GM12874 (cell line): Measurements from ENCODE around the gene STAG1.

ENCODE experiments used
- TF ChIP-seq, protein P1 (sequence below): IDR thresholded peaks from 2 replicates; pipeline ENCODE4 v1.5.1; 2011; ENCODE audit warnings: low read depth, mild to moderate bottlenecking, control low read depth, low read length, moderate library complexity; ENCODE audit not compliant: insufficient read depth

Gene STAG1

DNA sequence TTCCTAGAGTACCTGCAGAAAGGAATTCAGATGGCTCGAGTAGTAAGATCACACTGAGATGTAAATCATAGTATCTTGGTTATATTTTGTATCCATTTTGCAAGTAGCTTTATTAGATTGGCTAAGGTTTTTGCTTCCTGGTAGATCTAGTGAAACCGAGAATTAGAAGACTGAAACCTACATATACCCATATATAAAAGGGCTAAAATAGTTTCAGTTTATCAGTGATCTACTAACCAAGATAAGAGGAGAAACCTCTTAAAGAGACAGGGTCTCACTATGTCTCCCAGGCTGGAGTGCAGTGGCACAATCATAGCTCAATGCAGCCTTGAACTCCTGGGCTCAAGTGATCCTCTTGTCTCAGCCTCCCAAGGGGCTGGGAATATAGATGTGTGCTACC is 366.7 kb downstream of the STAG1 start:
- TF ChIP-seq, protein P1, sequence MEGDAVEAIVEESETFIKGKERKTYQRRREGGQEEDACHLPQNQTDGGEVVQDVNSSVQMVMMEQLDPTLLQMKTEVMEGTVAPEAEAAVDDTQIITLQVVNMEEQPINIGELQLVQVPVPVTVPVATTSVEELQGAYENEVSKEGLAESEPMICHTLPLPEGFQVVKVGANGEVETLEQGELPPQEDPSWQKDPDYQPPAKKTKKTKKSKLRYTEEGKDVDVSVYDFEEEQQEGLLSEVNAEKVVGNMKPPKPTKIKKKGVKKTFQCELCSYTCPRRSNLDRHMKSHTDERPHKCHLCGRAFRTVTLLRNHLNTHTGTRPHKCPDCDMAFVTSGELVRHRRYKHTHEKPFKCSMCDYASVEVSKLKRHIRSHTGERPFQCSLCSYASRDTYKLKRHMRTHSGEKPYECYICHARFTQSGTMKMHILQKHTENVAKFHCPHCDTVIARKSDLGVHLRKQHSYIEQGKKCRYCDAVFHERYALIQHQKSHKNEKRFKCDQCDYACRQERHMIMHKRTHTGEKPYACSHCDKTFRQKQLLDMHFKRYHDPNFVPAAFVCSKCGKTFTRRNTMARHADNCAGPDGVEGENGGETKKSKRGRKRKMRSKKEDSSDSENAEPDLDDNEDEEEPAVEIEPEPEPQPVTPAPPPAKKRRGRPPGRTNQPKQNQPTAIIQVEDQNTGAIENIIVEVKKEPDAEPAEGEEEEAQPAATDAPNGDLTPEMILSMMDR = no peak

DNA sequence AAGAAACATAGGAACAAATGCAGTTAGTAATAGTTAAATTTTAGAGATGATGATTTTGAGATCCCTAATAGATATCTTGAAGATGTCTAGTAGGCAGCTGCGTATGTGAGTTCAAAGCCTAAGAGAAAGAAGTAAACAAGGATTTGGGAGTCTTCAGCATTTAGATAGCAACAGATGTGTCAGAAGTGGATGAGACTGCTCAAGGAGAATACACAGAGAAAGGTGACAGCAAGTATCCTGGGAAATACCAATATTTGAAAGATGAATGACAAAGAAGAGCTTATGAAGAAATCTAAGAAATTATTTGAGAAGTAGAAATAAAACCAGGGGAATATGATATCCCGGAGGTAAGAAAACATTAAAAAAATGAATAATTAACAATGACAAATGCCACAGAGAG is 371.1 kb downstream of the STAG1 start:
- TF ChIP-seq, protein P1 = no peak

DNA sequence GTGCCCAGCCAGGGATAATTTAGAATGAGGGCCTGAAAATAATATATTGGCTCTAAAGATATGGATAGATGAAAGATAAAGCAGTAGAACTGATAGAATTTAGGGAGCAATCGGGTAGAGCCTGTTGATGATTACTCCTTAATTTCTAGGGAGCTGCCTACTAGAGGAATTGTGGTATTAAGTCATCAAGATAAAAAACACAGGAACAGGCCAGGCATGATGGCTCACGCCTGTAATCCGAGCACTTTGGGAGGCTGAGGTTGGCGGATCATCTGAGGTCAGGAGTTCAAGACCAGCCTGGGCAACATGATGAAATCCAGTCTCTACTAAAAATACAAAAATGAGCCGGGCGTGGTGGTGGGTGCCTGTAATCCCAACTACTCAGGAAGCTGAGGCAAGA is 371.6 kb downstream of the STAG1 start:
- TF ChIP-seq, protein P1 = no peak

DNA sequence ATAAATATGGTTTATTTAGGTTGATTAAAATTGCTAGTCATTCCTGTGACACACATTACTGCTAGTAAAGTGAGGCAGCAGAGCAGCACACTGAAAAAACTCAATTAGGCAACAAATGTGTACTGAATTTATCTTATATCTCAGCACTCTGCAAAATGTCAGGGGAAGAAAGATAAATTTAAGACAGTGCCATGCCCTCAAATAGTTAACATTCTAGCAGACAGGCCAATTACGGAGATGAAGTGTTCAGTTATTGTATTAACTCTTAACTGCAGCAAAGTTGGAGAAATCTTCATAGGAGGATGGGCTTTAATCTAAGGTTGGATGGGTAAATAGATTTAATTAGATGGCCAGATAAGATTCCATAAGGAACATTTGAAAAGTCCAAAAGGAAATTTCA is 374.2 kb downstream of the STAG1 start:
- TF ChIP-seq, protein P1 = no peak

DNA sequence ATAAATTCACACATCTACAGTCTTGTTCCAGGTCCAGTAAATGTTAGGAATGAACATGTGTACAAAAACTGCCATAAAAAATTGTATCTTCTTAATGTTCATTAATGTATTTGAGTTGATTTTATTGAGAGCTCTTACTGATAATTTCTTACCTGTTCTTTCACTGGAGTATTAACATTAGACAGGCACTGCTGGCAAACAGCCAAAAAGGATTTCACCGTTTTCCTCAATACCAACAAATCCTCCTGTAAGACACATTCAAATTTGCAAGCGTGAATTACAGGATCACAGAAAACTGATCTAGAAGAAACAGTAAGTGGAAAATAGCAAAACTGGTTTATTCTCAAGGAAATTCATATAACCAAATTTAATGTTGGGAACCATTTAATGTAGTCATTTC is 374.7 kb downstream of the STAG1 start:
- TF ChIP-seq, protein P1 = no peak

DNA sequence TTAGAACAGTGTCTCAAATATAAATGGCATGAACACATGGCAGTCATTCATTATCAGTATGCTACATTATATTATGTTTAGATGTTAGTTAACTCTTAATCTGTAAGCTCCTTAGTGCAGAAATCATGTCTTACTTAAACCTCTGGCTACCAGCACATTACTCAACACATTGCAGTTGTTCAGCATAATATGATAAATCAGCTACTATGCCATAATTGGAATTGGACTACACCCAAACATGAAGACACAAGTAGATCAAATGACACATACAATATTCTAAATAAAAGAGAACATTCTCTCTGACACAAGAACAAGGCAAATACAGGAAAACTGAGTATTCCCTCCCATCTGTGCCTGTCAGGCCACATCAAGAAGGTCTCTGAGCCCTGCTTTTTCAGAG is 385.9 kb downstream of the STAG1 start:
- TF ChIP-seq, protein P1 = no peak

DNA sequence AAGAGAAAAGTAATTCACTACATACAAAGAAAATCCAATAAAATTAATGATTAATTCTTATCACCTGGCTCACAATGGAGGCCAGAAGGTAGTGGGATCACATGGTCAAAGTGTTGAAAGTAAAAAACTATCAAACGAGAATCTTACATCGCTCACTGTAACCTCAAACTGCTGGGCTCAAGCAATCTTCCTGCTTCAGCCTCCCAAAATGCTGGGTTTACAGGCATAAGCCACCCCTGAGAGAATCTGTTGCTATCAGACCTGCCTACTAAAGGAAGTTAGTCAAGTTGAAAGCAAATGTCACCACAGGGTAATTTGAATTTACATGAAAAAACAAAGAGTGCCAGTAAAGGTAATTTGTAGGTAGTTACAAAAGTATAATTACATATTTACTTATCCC is 398.7 kb downstream of the STAG1 start:
- TF ChIP-seq, protein P1 = no peak

DNA sequence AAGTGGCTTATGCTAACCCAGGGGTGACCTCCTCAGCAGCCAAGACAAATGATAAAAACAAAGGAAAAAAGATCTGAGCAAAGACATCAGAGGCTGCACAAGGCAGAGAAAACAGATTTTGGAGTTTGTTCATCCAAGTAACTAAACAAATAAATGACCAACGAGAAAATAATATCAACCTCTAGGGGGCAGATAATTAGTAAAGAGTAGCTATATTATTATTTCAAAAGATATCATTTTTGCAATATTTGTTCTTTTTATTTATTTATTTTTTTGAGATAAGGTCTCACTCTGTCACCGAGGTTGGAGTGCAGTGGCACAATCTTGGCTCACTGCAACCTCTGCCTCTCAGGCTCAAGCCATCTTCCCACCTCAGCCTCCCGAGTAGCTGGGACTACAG is 400.3 kb downstream of the STAG1 start:
- TF ChIP-seq, protein P1 = no peak
